HG02588 (cell line): Measurements from ENCODE around the gene DCC.

ENCODE experiments used
- ATAC-seq: cut with Tn5 transposase; IDR thresholded peaks from one replicate; pipeline ENCODE4 v1.9.1; 2021; ENCODE audit warnings: mild to moderate bottlenecking, moderate library complexity; ENCODE audit not compliant: unreplicated experiment

The DCC gene

GRCh38 chr18:53541924-53542323 is 1201.9 kb downstream of the DCC start:
- ATAC-seq = no peak

- ATAC-seq = no peak
Measured at GRCh38 chr18:53543711-53544110, 1203.7 kb downstream of the DCC start.

GRCh38 chr18:53544917-53545316 is 1204.9 kb downstream of the DCC start:
- ATAC-seq = no peak

GRCh38 chr18:53551868-53552426 is 1212.0 kb downstream of the DCC start:
- ATAC-seq = no peak

- ATAC-seq = no peak
Measured at GRCh38 chr18:53553030-53553429, 1213.0 kb downstream of the DCC start.

GRCh38 chr18:53556450-53556849 is 1216.5 kb downstream of the DCC start:
- ATAC-seq = no peak

GRCh38 chr18:53560546-53560945 is 1220.5 kb downstream of the DCC start:
- ATAC-seq = no peak

- ATAC-seq = no peak
Measured at GRCh38 chr18:53566626-53567025, 1226.6 kb downstream of the DCC start.

GRCh38 chr18:53567929-53568574 is 1228.1 kb downstream of the DCC start:
- no peak for ATAC-seq
